ENCODE results near the gene KLK4.

Gene KLK4

DNA sequence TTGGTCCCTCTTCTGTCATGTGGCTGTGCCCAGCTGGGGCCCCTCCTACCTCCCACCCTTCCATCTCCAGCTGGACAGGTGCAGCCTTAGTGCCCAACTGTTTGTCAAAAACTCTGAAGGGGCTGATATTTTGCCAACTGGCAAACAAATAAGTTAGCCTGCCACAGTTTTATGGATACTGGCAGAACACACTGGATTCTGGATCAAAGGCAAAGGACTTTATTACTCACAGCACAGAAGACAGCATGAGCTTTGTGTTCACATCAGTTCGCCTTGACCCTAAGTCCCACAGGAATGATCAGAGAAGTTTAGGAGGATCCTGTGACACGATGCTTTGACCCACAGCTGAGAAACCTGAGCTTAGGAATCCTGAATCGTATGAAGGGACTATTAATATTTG, 21.6 kb downstream of the KLK4 start:
- in situ Hi-C loops (cut with HindIII; ENCODE audit: low sequenced_read_pairs), result no loop called here

GRCh38 chr19:50882188-50882587, 29.0 kb downstream of the KLK4 start:
- in situ Hi-C loops (cut with HindIII; ENCODE audit: low sequenced_read_pairs), result no loop called here

DNA sequence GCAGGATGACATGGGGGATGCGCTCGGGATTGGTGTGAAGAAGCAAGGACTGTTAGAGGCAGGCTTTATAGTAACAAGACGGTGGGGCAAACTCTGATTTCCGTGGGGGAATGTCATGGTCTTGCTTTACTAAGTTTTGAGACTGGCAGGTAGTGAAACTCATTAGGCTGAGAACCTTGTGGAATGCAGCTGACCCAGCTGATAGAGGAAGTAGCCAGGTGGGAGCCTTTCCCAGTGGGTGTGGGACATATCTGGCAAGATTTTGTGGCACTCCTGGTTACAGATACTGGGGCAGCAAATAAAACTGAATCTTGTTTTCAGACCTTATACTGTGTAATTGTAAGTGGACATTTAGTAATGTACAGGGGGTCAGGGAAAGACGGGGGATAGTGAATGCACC, 31.0 kb downstream of the KLK4 start:
- in situ Hi-C loops (cut with HindIII; ENCODE audit: low sequenced_read_pairs), result no loop called here

DNA sequence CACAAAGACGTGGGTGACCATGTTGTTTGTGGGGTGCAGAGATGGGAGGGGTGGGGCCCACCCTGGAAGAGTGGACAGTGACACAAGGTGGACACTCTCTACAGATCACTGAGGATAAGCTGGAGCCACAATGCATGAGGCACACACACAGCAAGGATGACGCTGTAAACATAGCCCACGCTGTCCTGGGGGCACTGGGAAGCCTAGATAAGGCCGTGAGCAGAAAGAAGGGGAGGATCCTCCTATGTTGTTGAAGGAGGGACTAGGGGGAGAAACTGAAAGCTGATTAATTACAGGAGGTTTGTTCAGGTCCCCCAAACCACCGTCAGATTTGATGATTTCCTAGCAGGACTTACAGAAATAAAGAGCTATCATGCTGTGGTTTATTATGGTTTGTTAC, 32.3 kb downstream of the KLK4 start:
- in situ Hi-C loops (cut with HindIII; ENCODE audit: low sequenced_read_pairs), result no loop called here

- in situ Hi-C loops (cut with HindIII; ENCODE audit: low sequenced_read_pairs), result no loop called here
Observed at GRCh38 chr19:50877338-50877737, 33.9 kb downstream of the KLK4 start.

DNA sequence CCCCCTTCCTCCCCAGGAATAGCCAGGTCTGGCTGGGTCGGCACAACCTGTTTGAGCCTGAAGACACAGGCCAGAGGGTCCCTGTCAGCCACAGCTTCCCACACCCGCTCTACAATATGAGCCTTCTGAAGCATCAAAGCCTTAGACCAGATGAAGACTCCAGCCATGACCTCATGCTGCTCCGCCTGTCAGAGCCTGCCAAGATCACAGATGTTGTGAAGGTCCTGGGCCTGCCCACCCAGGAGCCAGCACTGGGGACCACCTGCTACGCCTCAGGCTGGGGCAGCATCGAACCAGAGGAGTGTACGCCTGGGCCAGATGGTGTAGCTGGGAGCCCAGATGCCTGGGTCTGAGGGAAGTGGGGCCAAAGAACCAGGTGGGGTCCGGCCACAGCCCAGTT, 34.7 kb downstream of the KLK4 start:
- in situ Hi-C loops (cut with HindIII; ENCODE audit: low sequenced_read_pairs), result no loop called here

DNA sequence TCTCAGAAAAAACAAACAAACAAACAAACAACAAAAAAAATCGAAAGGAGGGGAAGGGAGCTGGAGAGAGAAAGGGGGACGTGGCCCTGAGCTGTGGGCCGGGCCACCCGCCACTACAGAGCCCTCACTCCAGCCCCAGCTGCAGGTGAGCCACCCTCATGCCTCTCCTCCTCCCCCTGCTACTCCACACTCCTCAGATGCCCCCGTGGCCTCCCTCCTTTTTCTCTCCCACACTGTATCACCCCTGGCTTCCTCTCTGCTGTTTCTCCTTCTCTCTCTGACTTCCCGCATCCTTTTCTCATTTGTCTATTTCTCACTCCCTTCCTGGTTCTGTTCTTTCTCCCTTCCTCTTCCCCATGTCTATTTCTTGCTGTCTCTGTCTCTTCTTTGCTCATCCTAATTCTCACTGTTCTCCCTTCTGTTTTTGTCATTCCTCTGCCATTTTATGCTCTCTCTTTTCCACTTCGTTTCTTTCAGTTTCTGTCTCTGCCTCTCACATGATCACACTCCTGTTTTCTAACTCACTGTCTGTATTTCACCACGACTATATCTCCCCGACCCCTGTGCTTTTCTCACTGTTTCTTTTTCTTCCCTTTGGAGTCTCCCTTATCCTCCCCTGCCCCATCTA, 35.3 kb downstream of the KLK4 start:
- in situ Hi-C loops (cut with HindIII; ENCODE audit: low sequenced_read_pairs), result no loop called here

DNA sequence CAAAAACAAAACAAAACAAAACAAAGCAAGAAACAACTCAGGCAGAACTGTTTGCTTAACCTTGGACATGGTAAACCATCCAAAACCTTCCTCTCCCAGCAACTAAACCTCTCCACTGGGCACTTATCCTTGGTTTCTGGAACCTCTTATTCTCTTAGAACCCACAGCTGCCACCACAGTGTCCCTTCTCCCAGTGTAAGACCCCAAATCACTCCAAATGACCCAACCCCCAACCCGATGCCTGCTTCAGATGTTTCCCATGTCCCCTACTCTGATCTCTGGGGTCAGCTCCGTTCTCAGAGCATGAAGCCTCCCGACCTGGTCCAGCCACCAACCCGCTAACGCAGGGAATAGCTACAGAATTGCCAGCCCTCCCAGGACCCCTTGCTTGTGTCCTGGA, 37.0 kb downstream of the KLK4 start:
- in situ Hi-C loops (cut with HindIII; ENCODE audit: low sequenced_read_pairs), result no loop called here

DNA sequence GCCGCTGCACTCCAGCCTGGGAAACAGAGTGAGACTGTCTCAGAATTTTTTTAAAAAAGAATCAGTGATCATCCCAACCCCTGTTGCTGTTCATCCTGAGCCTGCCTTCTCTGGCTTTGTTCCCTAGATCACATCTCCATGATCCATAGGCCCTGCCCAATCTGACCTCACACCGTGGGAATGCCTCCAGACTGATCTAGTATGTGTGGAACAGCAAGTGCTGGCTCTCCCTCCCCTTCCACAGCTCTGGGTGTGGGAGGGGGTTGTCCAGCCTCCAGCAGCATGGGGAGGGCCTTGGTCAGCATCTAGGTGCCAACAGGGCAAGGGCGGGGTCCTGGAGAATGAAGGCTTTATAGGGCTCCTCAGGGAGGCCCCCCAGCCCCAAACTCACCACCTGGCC, 38.1 kb downstream of the KLK4 start, which contains the start of gene KLK2:
Gene KLK2 (plus strand): TSS at position 384 of the 400 bp plus-strand sequence. CDS start 35 bp downstream, outside the sequence.
- in situ Hi-C loops (cut with HindIII; ENCODE audit: low sequenced_read_pairs), result no loop called here

GRCh38 chr19:50870417-50871089, 40.6 kb downstream of the KLK4 start:
- in situ Hi-C loops (cut with HindIII; ENCODE audit: low sequenced_read_pairs), result no loop called here

- in situ Hi-C loops (cut with HindIII; ENCODE audit: low sequenced_read_pairs), result no loop called here
Observed at GRCh38 chr19:50869479-50869878, 41.7 kb downstream of the KLK4 start.

DNA sequence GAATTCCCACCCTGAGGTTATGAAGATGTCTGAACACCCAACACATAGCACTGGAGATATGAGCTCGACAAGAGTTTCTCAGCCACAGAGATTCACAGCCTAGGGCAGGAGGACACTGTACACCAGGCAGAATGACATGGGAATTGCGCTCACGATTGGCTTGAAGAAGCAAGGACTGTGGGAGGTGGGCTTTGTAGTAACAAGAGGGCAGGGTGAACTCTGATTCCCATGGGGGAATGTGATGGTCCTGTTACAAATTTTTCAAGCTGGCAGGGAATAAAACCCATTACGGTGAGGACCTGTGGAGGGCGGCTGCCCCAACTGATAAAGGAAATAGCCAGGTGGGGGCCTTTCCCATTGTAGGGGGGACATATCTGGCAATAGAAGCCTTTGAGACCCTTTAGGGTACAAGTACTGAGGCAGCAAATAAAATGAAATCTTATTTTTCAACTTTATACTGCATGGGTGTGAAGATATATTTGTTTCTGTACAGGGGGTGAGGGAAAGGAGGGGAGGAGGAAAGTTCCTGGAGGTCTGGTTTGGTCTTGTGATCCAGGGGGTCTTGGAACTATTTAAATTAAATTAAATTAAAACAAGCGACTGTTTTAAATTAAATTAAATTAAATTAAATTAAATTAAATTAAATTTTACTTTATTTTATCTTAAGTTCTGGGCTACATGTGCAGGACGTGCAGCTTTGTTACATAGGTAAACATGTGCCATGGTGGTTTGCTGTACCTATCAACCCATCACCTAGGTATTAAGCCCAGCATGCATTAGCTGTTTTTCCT, 49.5 kb downstream of the KLK4 start:
- in situ Hi-C loops (cut with HindIII; ENCODE audit: low sequenced_read_pairs), result no loop called here

GRCh38 chr19:50861010-50861409, 50.2 kb downstream of the KLK4 start:
- in situ Hi-C loops (cut with HindIII; ENCODE audit: low sequenced_read_pairs), result no loop called here

DNA sequence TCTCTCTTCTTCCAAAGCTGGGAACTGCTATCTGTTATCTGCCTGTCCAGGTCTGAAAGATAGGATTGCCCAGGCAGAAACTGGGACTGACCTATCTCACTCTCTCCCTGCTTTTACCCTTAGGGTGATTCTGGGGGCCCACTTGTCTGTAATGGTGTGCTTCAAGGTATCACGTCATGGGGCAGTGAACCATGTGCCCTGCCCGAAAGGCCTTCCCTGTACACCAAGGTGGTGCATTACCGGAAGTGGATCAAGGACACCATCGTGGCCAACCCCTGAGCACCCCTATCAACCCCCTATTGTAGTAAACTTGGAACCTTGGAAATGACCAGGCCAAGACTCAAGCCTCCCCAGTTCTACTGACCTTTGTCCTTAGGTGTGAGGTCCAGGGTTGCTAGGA, 51.3 kb downstream of the KLK4 start:
- in situ Hi-C loops (cut with HindIII; ENCODE audit: low sequenced_read_pairs), result no loop called here

GRCh38 chr19:50858886-50859285, 52.3 kb downstream of the KLK4 start:
- in situ Hi-C loops (cut with HindIII; ENCODE audit: low sequenced_read_pairs), result no loop called here

- in situ Hi-C loops (cut with HindIII; ENCODE audit: low sequenced_read_pairs), result no loop called here
Observed at GRCh38 chr19:50857366-50857765, 53.8 kb downstream of the KLK4 start.

Measured in DLD1 (cell line).